Measurements from ENCODE around the gene RBFOX1. TPM values are rescaled to one million over a fixed set of nuclear protein-coding genes. Genes with fewer than 3 reads are reported as not detected.

The RBFOX1 gene
- total RNA-seq, 4 donors from 2014 or later: 1.0 to 3.4 TPM; not detected in 2

- DNase-seq: no peak
- Histone ChIP-seq H3K4me1 (no peaks in the 10 kb centered on the region), H3K4me3 (no peak overlapping the region), H3K27ac (no peak overlapping the region), H3K27me3 (no peaks in the 10 kb centered on the region), H3K9me3 (no peaks in the 10 kb centered on the region), H3K36me3 (no peaks in the 10 kb centered on the region)
- TF ChIP-seq POLR2A (IDR thresholded peaks at IDR 0.05) (no peak), CTCF (IDR thresholded peaks at IDR 0.05) (no peak)
These were observed 8.3 kb downstream of the RBFOX1 start for GRCh38 chr16:7340938-7341337.

GRCh38 chr16:7342598-7342997 lies 10.0 kb downstream of the RBFOX1 start:
- no peaks in the 10 kb centered on the region for H3K27me3 ChIP-seq
- H3K4me3 ChIP-seq: no peak overlapping the region
- H3K9me3 ChIP-seq: no peaks in the 10 kb centered on the region
- H3K4me1 ChIP-seq: no peaks in the 10 kb centered on the region
- no peak overlapping the region for H3K27ac ChIP-seq
- no peaks in the 10 kb centered on the region for H3K36me3 ChIP-seq
- DNase-seq: no peak
- TF ChIP-seq POLR2A (IDR thresholded peaks at IDR 0.05) (no peak), CTCF (IDR thresholded peaks at IDR 0.05) (no peak)

- Histone ChIP-seq H3K36me3 (no peaks in the 10 kb centered on the region), H3K27me3 (no peaks in the 10 kb centered on the region), H3K27ac (no peak overlapping the region), H3K4me3 (no peak overlapping the region), H3K4me1 (no peaks in the 10 kb centered on the region), H3K9me3 (no peaks in the 10 kb centered on the region)
- TF ChIP-seq CTCF (IDR thresholded peaks at IDR 0.05): no peak
- no peak for TF ChIP-seq POLR2A (IDR thresholded peaks at IDR 0.05)
- DNase-seq: no peak
These were observed 10.6 kb downstream of the RBFOX1 start for GRCh38 chr16:7343243-7343642.

GRCh38 chr16:7344830-7345780 lies 12.5 kb downstream of the RBFOX1 start:
- TF ChIP-seq POLR2A (IDR thresholded peaks at IDR 0.05): no peak
- TF ChIP-seq CTCF (IDR thresholded peaks at IDR 0.05): no peak
- Histone ChIP-seq H3K4me1 (no peaks in the 10 kb centered on the region), H3K27me3 (no peaks in the 10 kb centered on the region), H3K9me3 (no peaks in the 10 kb centered on the region), H3K27ac (no peak overlapping the region), H3K36me3 (no peaks in the 10 kb centered on the region), H3K4me3 (no peak overlapping the region)
- no peak for DNase-seq

- Histone ChIP-seq H3K27ac (no peak overlapping the region), H3K36me3 (no peaks in the 10 kb centered on the region), H3K4me3 (no peak overlapping the region), H3K27me3 (no peaks in the 10 kb centered on the region), H3K4me1 (no peaks in the 10 kb centered on the region), H3K9me3 (no peaks in the 10 kb centered on the region)
- TF ChIP-seq POLR2A (IDR thresholded peaks at IDR 0.05) (no peak), CTCF (IDR thresholded peaks at IDR 0.05) (no peak)
- DNase-seq: no peak
These were observed 18.2 kb downstream of the RBFOX1 start for GRCh38 chr16:7350806-7351205.

Measured in Peyer's patch (tissue), 4 donors.